Measurements from ENCODE around the gene HEYL. TPM values are rescaled to one million over a fixed set of nuclear protein-coding genes. Genes with fewer than 3 reads are reported as not detected.

The HEYL gene
- total and polyA plus RNA-seq, 2 of the 8 experiments (the other 6 are each of a cell fraction or from before 2014, with no cell fraction given) = 1.8 to 3.1 TPM

DNA sequence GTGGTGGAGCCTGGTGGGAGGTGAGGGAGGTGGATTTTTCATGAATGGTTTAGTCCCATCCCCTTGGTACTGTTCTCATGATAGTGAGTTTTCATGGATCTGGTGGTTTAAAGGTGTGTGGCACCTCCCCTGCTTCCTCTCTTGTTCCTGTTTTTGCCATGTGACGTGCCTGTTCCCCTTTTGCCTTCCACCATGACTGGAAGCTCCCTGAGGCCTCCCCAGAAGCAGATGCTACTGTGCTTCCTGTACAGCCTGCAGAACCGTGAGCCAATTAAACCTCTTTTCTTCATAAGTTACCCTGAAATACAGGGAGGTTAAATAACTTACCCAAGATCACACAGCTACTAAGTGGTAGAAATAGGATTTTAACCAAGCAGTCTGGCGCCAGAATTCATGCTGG is 4.3 kb upstream of the HEYL start:
- H4K20me1 ChIP-seq (replicated peaks in 1 of 2; ENCODE audit: control insufficient read depth in 1 of 2, insufficient read depth in 2 of 2, low read length in 2 of 2) = no peaks in the 10 kb centered on the region
- H3K18ac ChIP-seq (ENCODE audit: extremely low read depth, low read length) = no peak overlapping the region
- H3K23me2 ChIP-seq (ENCODE audit: low read depth, low read length) = peaks cover 4% of the 10 kb centered on the region; the same call in 1 of the 2 replicates
- peaks cover 0 to 10% (median 5%) of the 10 kb centered on the region in 4 experiments; a peak in 6 of 7 replicates for H3K4me1 ChIP-seq (replicated peaks in 1 of 4; ENCODE audit: control insufficient read depth in 3 of 4, insufficient read depth in 4 of 4, low read length in 3 of 4)
- no peak overlapping the region for H3K4me2 ChIP-seq (ENCODE audit: insufficient read depth in 1 of 2, low read depth in 2 of 2, low read length in 2 of 2)
- H2BK5ac ChIP-seq (ENCODE audit: low read depth, low read length) = no peak overlapping the region
- no peak overlapping the region for H2AFZ ChIP-seq (ENCODE audit: low read length)
- H4K91ac ChIP-seq (replicated peaks; ENCODE audit: insufficient read length, low read length) = no peak overlapping the region
- no peaks in the 10 kb centered on the region for H3K9me3 ChIP-seq (ENCODE audit: insufficient read depth in 2 of 2, low read depth in 1 of 2, low read length in 1 of 2)
- peaks cover 1 to 28% (median 16%) of the 10 kb centered on the region in 4 experiments for H3K27me3 ChIP-seq (replicated peaks in 1 of 4; ENCODE audit: control insufficient read depth in 3 of 4, extremely low read depth in 1 of 4, insufficient read depth in 3 of 4, low read length in 3 of 4)
- H3K27ac ChIP-seq (ENCODE audit: low read depth, low read length) = no peak overlapping the region
- H4K8ac ChIP-seq (ENCODE audit: extremely low read depth, insufficient read depth, low read length) = no peak overlapping the region
- H2BK20ac ChIP-seq (ENCODE audit: low read length) = no peak overlapping the region
- no peak overlapping the region for H2BK15ac ChIP-seq (ENCODE audit: low read length)
- DNase-seq (ENCODE audit: low read depth in 1 of 2, low spot score in 2 of 2) (no peak), FAIRE-seq (no peak)
- H2BK12ac ChIP-seq (ENCODE audit: low read depth, low read length) = no peak overlapping the region
- CTCF ChIA-PET (ENCODE audit: partially characterized antibody) = interaction anchor here (1.2 to 16.5 kb wide), 5 partner anchors 11 to 58 kb away, joined by 3 to 337 read pairs (median 9); partner anchors contain the start of gene NT5C1A
- no peaks in the 10 kb centered on the region for H3K36me3 ChIP-seq (ENCODE audit: control insufficient read depth in 2 of 4, insufficient read depth in 4 of 4, low read length in 3 of 4)
- 90% methylated on average over 3 of the region's 3 CpGs; no CpG with 5 or more reads in 1 of the 2 experiments for WGBS, 2 experiments (ENCODE audit: extremely low coverage in 1 of 2, insufficient coverage in 1 of 2, insufficient read length in 1 of 2, insufficient replicate concordance in 2 of 2, low coverage in 1 of 2, low lambda C conversion rate in 2 of 2, missing lambda C conversion rate in 1 of 2)
- H2BK120ac ChIP-seq (replicated peaks; ENCODE audit: low read depth, low read length) = no peak overlapping the region
- H3K14ac ChIP-seq (ENCODE audit: insufficient read length) = no peak overlapping the region
- H2AK5ac ChIP-seq (ENCODE audit: low read depth, low read length) = no peak overlapping the region
- no peak overlapping the region for H4K5ac ChIP-seq (ENCODE audit: insufficient read length, low read depth, low read length)
- H3K79me1 ChIP-seq (ENCODE audit: low read depth, low read length) = no peaks in the 10 kb centered on the region
- POLR2A ChIA-PET (ENCODE audit: partially characterized antibody) = no interaction called here
- H3K79me2 ChIP-seq (ENCODE audit: control insufficient read depth in 1 of 2, insufficient read depth in 2 of 2, low read length in 2 of 2) = no peaks in the 10 kb centered on the region
- H3K4ac ChIP-seq (replicated peaks; ENCODE audit: insufficient read length, low read depth, low read length) = no peak overlapping the region
- no peak overlapping the region for H3K9ac ChIP-seq (replicated peaks in 1 of 4; ENCODE audit: extremely low read depth in 1 of 4, low read depth in 3 of 4, low read length in 3 of 4)
- H3K23ac ChIP-seq (ENCODE audit: insufficient read length) = no peak overlapping the region
- no peak overlapping the region for H3K56ac ChIP-seq (replicated peaks; ENCODE audit: insufficient read length, low read depth, low read length)
- no peak overlapping the region for H3K4me3 ChIP-seq (ENCODE audit: extremely low read depth in 1 of 4, insufficient read depth in 2 of 4, low read depth in 3 of 4, low read length in 4 of 4)
- no peak for TF ChIP-seq SIN3A (conservative IDR thresholded peaks at IDR 0.05 in 1 of 2, IDR thresholded peaks at IDR 0.05 in 1 of 2; ENCODE audit: low read depth in 1 of 2, low read length in 2 of 2)
- no peak for TF ChIP-seq MAFK (IDR thresholded peaks at IDR 0.05; ENCODE audit: low read depth, low read length)
- no peak for TF ChIP-seq SIX5 (IDR thresholded peaks at IDR 0.05; ENCODE audit: low read depth, low read length)
- no peak for TF ChIP-seq GTF2F1 (IDR thresholded peaks at IDR 0.05; ENCODE audit: borderline replicate concordance, low read depth, low read length)
- TF ChIP-seq BRCA1 (IDR thresholded peaks at IDR 0.05; ENCODE audit: low read depth, low read length) = no peak
- TF ChIP-seq POLR2A (IDR thresholded peaks at IDR 0.05; ENCODE audit: control extremely low read depth in 1 of 2, low read depth in 2 of 2, low read length in 2 of 2) = no peak
- TF ChIP-seq, protein P1, sequence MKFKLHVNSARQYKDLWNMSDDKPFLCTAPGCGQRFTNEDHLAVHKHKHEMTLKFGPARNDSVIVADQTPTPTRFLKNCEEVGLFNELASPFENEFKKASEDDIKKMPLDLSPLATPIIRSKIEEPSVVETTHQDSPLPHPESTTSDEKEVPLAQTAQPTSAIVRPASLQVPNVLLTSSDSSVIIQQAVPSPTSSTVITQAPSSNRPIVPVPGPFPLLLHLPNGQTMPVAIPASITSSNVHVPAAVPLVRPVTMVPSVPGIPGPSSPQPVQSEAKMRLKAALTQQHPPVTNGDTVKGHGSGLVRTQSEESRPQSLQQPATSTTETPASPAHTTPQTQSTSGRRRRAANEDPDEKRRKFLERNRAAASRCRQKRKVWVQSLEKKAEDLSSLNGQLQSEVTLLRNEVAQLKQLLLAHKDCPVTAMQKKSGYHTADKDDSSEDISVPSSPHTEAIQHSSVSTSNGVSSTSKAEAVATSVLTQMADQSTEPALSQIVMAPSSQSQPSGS (IDR thresholded peaks at IDR 0.05; ENCODE audit: low read length) = no peak
- no peak for TF ChIP-seq JUN (IDR thresholded peaks at IDR 0.05; ENCODE audit: low read depth, low read length)
- TF ChIP-seq, protein P2, sequence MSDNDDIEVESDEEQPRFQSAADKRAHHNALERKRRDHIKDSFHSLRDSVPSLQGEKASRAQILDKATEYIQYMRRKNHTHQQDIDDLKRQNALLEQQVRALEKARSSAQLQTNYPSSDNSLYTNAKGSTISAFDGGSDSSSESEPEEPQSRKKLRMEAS (IDR thresholded peaks at IDR 0.05) = no peak
- TF ChIP-seq FOSL1 (IDR thresholded peaks at IDR 0.05; ENCODE audit: insufficient read depth, low read depth, low read length) = no peak
- TF ChIP-seq CBX8 (IDR thresholded peaks at IDR 0.05; ENCODE audit: borderline replicate concordance, low read depth, low read length) = no peak
- no peak for TF ChIP-seq KDM1A (IDR thresholded peaks at IDR 0.05; ENCODE audit: borderline replicate concordance, low read length)
